ENCODE measurements around the gene CLDN4.

Gene CLDN4

GRCh38 chr7:73876973-73877372 is 46.2 kb downstream of the CLDN4 start:
- no peak overlapping the region for H3K4me3 ChIP-seq (ENCODE audit: low read depth, low read length)
- in situ Hi-C loops (cut with HindIII; ENCODE audit: low sequenced_read_pairs): no loop called here
- DNase-seq (ENCODE audit: low read depth, low spot score): no peak
- TF ChIP-seq, protein P1, sequence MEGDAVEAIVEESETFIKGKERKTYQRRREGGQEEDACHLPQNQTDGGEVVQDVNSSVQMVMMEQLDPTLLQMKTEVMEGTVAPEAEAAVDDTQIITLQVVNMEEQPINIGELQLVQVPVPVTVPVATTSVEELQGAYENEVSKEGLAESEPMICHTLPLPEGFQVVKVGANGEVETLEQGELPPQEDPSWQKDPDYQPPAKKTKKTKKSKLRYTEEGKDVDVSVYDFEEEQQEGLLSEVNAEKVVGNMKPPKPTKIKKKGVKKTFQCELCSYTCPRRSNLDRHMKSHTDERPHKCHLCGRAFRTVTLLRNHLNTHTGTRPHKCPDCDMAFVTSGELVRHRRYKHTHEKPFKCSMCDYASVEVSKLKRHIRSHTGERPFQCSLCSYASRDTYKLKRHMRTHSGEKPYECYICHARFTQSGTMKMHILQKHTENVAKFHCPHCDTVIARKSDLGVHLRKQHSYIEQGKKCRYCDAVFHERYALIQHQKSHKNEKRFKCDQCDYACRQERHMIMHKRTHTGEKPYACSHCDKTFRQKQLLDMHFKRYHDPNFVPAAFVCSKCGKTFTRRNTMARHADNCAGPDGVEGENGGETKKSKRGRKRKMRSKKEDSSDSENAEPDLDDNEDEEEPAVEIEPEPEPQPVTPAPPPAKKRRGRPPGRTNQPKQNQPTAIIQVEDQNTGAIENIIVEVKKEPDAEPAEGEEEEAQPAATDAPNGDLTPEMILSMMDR (IDR thresholded peaks at IDR 0.05; ENCODE audit: low read depth, low read length): no peak

GRCh38 chr7:73879977-73880681 is 49.3 kb downstream of the CLDN4 start:
- no peak overlapping the region for H3K4me3 ChIP-seq (ENCODE audit: low read depth, low read length)
- in situ Hi-C loops (cut with HindIII; ENCODE audit: low sequenced_read_pairs): no loop called here
- TF ChIP-seq, protein P1 (IDR thresholded peaks at IDR 0.05; ENCODE audit: low read depth, low read length): no peak
- DNase-seq (ENCODE audit: low read depth, low spot score): no peak

DNA sequence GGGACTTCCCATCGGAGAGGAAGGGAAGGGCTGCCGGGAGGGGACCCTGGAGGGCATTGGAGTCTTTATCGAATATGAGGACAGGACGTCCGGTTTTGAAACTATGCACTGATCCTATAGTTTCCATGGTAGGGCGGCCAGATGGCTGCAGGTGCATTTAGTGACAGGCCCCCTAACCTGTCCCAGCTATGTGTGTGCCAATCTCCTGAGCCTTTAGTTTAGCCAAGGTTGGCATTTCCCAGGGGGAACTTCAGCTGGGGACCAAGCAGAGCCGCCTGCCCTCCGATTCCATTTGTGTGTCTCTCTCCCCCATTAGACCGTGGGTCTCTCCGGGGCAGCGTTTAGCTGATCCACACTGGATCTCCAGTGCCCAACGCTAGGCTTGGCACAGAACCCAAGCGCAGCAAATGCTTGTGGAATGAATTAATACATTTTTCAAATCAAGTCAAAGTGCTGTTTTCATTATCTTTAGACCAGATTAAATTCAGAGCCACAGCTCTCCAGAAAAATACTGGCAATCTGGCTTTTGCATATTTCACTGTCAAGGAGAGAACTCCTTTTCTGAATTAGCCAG is 50.0 kb downstream of the CLDN4 start:
- in situ Hi-C loops (cut with HindIII; ENCODE audit: low sequenced_read_pairs): no loop called here
- TF ChIP-seq, protein P1 (IDR thresholded peaks at IDR 0.05; ENCODE audit: low read depth, low read length): no peak
- DNase-seq (ENCODE audit: low read depth, low spot score): no peak
- no peak overlapping the region for H3K4me3 ChIP-seq (ENCODE audit: low read depth, low read length)

DNA sequence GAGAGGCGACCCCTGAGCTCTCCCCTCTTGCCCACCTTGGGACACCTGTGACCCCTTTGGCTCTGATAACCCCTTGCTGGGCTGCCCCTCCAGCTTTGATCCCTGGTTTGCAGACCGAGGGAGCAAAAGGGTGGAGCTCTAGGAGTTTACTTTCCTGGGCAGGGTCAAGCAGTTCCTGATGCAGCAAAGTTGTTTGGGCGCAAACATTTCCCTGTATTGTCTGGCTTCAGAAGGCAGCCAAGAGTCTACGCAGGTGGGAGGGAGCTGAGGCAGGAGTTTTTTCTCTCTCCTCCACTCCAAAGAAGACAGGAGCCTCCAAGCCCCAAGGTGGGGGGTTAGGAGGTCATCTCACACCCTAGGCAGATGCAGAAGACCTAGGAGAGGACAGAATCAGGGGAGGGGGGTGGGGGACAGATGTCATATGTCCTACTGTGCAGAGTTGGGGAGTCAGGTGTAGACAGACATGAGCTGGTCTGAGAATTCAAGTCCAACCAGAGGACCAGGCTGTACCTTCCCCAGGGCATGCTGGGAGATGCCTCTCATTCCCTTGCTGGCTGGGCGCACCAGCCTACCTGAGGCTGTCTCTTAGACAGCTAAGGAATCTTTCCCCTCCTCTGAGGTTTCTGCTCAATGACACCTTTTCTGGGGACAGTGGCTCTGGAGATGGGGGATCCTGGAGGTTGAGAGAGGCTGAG is 50.7 kb downstream of the CLDN4 start:
- in situ Hi-C loops (cut with HindIII; ENCODE audit: low sequenced_read_pairs): no loop called here
- TF ChIP-seq, protein P1 (IDR thresholded peaks at IDR 0.05; ENCODE audit: low read depth, low read length): no peak
- H3K4me3 ChIP-seq (ENCODE audit: low read depth, low read length): no peak overlapping the region
- no peak for DNase-seq (ENCODE audit: low read depth, low spot score)

GRCh38 chr7:73882047-73882402 is 51.2 kb downstream of the CLDN4 start:
- in situ Hi-C loops (cut with HindIII; ENCODE audit: low sequenced_read_pairs): no loop called here
- no peak for DNase-seq (ENCODE audit: low read depth, low spot score)
- TF ChIP-seq, protein P1 (IDR thresholded peaks at IDR 0.05; ENCODE audit: low read depth, low read length): no peak
- H3K4me3 ChIP-seq (ENCODE audit: low read depth, low read length): no peak overlapping the region

Data from astrocyte of the spinal cord (primary cell).